ENCODE data around the gene BFSP2. TPM values are rescaled to one million over a fixed set of nuclear protein-coding genes. Genes with fewer than 3 reads are reported as not detected.
A peak's percentile ranks its signal among the peaks of the same experiment; 100 is the strongest.
"Not testable (repeated sequence)": the region's sequence is repeated elsewhere in the genome, so short reads cannot be mapped to it uniquely, and the experiment has no call there.

The BFSP2 gene
- total and polyA plus RNA-seq, 8 donors = 0.68 to 2.7 (median 1.4) TPM; not detected in 5

- no peak for TF ChIP-seq POLR2AphosphoS5 (IDR thresholded peaks at IDR 0.05)
- no peak for TF ChIP-seq POLR2A (IDR thresholded peaks at IDR 0.05)
- no peak for TF ChIP-seq EP300 (IDR thresholded peaks at IDR 0.05)
- no peak for TF ChIP-seq CTCF (IDR thresholded peaks at IDR 0.05)
- Histone ChIP-seq H3K4me1 (peaks cover 0 to 22% (median 12%) of the 10 kb centered on the region in 4 donors), H3K36me3 (no peaks in the 10 kb centered on the region), H3K27ac (no peak overlapping the region), H3K4me3 (peak overlapping the region in 1 of 4 donors; percentile 13), H3K27me3 (no peaks in the 10 kb centered on the region), H3K9me3 (no peaks in the 10 kb centered on the region)
- peak in 1 of 2 donors; percentile 55 for DNase-seq
- 68 to 84% (median 68%) methylated on average over 11 to 24 of the region's 24 CpGs for WGBS, 5 donors
- intact Hi-C loops (cut with DNase I; ENCODE audit: low total_unique reads) = no loop called here
Measured at GRCh38 chr3:133472242-133472641, 72.4 kb downstream of the BFSP2 start.

- H3K4me1 ChIP-seq = peaks cover 0 to 22% (median 12%) of the 10 kb centered on the region in 4 donors
- no peak overlapping the region for H3K4me3 ChIP-seq
- intact Hi-C loops (cut with DNase I; ENCODE audit: low total_unique reads) = no loop called here
- no peaks in the 10 kb centered on the region for H3K27me3 ChIP-seq
- DNase-seq = no peak
- no peaks in the 10 kb centered on the region for H3K36me3 ChIP-seq
- H3K9me3 ChIP-seq = no peaks in the 10 kb centered on the region
- TF ChIP-seq CTCF (IDR thresholded peaks at IDR 0.05) = no peak
- TF ChIP-seq POLR2A (IDR thresholded peaks at IDR 0.05) = no peak
- TF ChIP-seq EP300 (IDR thresholded peaks at IDR 0.05) = no peak
- TF ChIP-seq POLR2AphosphoS5 (IDR thresholded peaks at IDR 0.05) = no peak
- 76 to 89% (median 86%) methylated on average over 6 of the region's 6 CpGs for WGBS, 5 donors
- H3K27ac ChIP-seq = no peak overlapping the region
Measured at GRCh38 chr3:133472889-133473288, 73.0 kb downstream of the BFSP2 start.

- H3K4me1 ChIP-seq = peaks cover 0 to 22% (median 12%) of the 10 kb centered on the region in 4 donors
- H3K9me3 ChIP-seq; DNase-seq; intact Hi-C loops (cut with DNase I; ENCODE audit: low total_unique reads); H3K36me3 ChIP-seq; H3K27me3 ChIP-seq; H3K4me3 ChIP-seq: not testable (repeated sequence)
- peak overlapping the region in 3 of 5 donors; percentile 29 to 74 (median 60) for H3K27ac ChIP-seq
- 50 to 67% (median 63%) methylated on average over 1 of the region's 5 CpGs; no CpG with 5 or more reads in 1 of the 5 donors for WGBS, 5 donors
Measured at GRCh38 chr3:133473472-133474191, 73.8 kb downstream of the BFSP2 start.

GRCh38 chr3:133474251-133474801 is 74.5 kb downstream of the BFSP2 start:
- H3K4me1 ChIP-seq = peaks cover 0 to 22% (median 12%) of the 10 kb centered on the region in 4 donors
- H3K36me3 ChIP-seq = no peaks in the 10 kb centered on the region
- peak in 1 of 2 donors; percentile 89 for DNase-seq
- H3K9me3 ChIP-seq = no peaks in the 10 kb centered on the region
- intact Hi-C loops (cut with DNase I; ENCODE audit: low total_unique reads) = no loop called here
- H3K27ac ChIP-seq = peak overlapping the region in 4 of 5 donors; percentile 14 to 74 (median 44)
- no peaks in the 10 kb centered on the region for H3K27me3 ChIP-seq
- no peak overlapping the region for H3K4me3 ChIP-seq
- TF ChIP-seq CTCF (IDR thresholded peaks at IDR 0.05) (no peak), POLR2AphosphoS5 (IDR thresholded peaks at IDR 0.05) (no peak), POLR2A (IDR thresholded peaks at IDR 0.05) (no peak)
- 35 to 49% (median 46%) methylated on average over 8 of the region's 8 CpGs for WGBS, 5 donors

GRCh38 chr3:133474817-133475216 is 75.0 kb downstream of the BFSP2 start:
- no peak for DNase-seq
- no peaks in the 10 kb centered on the region for H3K9me3 ChIP-seq
- peaks cover 0 to 22% (median 12%) of the 10 kb centered on the region in 4 donors for H3K4me1 ChIP-seq
- TF ChIP-seq POLR2AphosphoS5 (IDR thresholded peaks at IDR 0.05) (no peak), POLR2A (IDR thresholded peaks at IDR 0.05) (no peak), EP300 (IDR thresholded peaks at IDR 0.05) (no peak), CTCF (IDR thresholded peaks at IDR 0.05) (no peak)
- no peaks in the 10 kb centered on the region for H3K36me3 ChIP-seq
- H3K4me3 ChIP-seq = no peak overlapping the region
- peak overlapping the region in 3 of 5 donors; percentile 14 to 74 (median 60) for H3K27ac ChIP-seq
- intact Hi-C loops (cut with DNase I; ENCODE audit: low total_unique reads) = no loop called here
- 72 to 79% (median 76%) methylated on average over 4 of the region's 4 CpGs for WGBS, 5 donors
- H3K27me3 ChIP-seq = no peaks in the 10 kb centered on the region
